Panc1 (cell line): ENCODE measurements around the gene C9.

ENCODE experiments used
- SIN3A ChIP-seq: IDR thresholded peaks from 2 replicates; pipeline ENCODE4 v1.6.1; 2012; ENCODE audit warnings: low read depth, mild to moderate bottlenecking, low read length, moderate library complexity, borderline replicate concordance; ENCODE audit not compliant: insufficient read depth
- TF ChIP-seq, protein P1 (sequence below): fragments of 450-650 bp; IDR thresholded peaks from 2 replicates; pipeline ENCODE4 v1.5.1; 2017; ENCODE audit warnings: mild to moderate bottlenecking

DNA sequence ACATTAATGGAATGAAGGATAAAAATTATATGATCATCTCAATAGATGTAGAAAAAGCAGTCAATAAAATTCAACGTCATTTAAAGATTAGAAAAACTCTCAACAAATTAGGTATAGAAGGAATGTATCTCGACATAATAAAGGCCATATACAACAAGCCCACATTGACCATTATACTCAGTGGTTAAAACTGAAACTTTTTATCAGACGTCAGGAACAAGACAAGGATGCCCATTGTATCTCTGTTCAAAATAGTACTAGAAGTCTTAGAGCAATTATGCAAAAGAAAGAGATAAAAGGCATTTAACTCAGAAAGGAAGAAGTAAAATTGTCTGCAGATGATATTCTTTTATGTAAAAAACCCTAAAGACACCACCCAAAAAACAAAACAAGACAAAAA lies 40.8 kb downstream of the C9 start:
- TF ChIP-seq, protein P1, sequence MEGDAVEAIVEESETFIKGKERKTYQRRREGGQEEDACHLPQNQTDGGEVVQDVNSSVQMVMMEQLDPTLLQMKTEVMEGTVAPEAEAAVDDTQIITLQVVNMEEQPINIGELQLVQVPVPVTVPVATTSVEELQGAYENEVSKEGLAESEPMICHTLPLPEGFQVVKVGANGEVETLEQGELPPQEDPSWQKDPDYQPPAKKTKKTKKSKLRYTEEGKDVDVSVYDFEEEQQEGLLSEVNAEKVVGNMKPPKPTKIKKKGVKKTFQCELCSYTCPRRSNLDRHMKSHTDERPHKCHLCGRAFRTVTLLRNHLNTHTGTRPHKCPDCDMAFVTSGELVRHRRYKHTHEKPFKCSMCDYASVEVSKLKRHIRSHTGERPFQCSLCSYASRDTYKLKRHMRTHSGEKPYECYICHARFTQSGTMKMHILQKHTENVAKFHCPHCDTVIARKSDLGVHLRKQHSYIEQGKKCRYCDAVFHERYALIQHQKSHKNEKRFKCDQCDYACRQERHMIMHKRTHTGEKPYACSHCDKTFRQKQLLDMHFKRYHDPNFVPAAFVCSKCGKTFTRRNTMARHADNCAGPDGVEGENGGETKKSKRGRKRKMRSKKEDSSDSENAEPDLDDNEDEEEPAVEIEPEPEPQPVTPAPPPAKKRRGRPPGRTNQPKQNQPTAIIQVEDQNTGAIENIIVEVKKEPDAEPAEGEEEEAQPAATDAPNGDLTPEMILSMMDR: no peak
- TF ChIP-seq SIN3A: no peak
